Ovary (tissue), 3 donors: ENCODE results near the gene OBI1.

Experiments used
- CTCF ChIP-seq, 3 donors: fragments of 450-650 bp in 2 of 3; fragments of 200-600 bp in 1 of 3; IDR thresholded peaks; one replicate each; pipeline versions ENCODE4 v1.5.1 to v1.8.0; 2016 to 2022; ENCODE audit warnings: antibody characterized with exemption in 3 of 3, mild to moderate bottlenecking in 1 of 3
- EP300 ChIP-seq: sonication (generic); formaldehyde crosslinking; IDR thresholded peaks from one replicate; pipeline ENCODE4 v1.6.1; 2017; ENCODE audit warnings: antibody characterized with exemption
- donor health status: DM: no; HTN: no; CAD: no.

- TF ChIP-seq CTCF (IDR thresholded peaks at IDR 0.05), result no peak
- no peak for TF ChIP-seq EP300
Observed at GRCh38 chr13:78701383-78701782, 42.4 kb upstream of the OBI1 start.
